MM.1S (cell line): ENCODE results near the gene LRRC4C.

Experiments
- DNase-seq: peaks from one replicate; pipeline ENCODE4 v3.0.0-alpha.2; 2015
- H2AFZ ChIP-seq: fragments of 300-600 bp; sonication (generic); 2 replicates; pipeline ENCODE4 v1.6.0; 2016; ENCODE audit warnings: antibody characterized with exemption, low read length
- H3F3A ChIP-seq: fragments of 300-600 bp; sonication (generic); 2 replicates; pipeline ENCODE4 v1.6.1; 2016; ENCODE audit warnings: mild to moderate bottlenecking, antibody characterized with exemption, low read length, moderate library complexity, mixed read lengths; ENCODE audit not compliant: insufficient read depth
- H3K27ac ChIP-seq: fragments of 300-600 bp; sonication (generic); 2 replicates; pipeline ENCODE4 v1.5.1; 2016; ENCODE audit warnings: mild to moderate bottlenecking, low read length
- H3K27me3 ChIP-seq: fragments of 300-600 bp; sonication (generic); replicated peaks from 2 replicates; pipeline ENCODE4 v1.6.0; 2016; ENCODE audit warnings: low read length; ENCODE audit not compliant: insufficient read depth
- H3K36me3 ChIP-seq: fragments of 300-600 bp; sonication (generic); replicated peaks from 2 replicates; pipeline ENCODE4 v1.6.1; 2016; ENCODE audit warnings: mild to moderate bottlenecking, low read length, mixed read lengths; ENCODE audit not compliant: insufficient read depth
- H3K4me1 ChIP-seq: fragments of 300-600 bp; sonication (generic); 2 replicates; pipeline ENCODE4 v1.6.1; 2016; ENCODE audit warnings: low read length, mixed read lengths
- H3K4me2 ChIP-seq: fragments of 300-600 bp; sonication (generic); 2 replicates; pipeline ENCODE4 v1.6.0; 2016; ENCODE audit warnings: low read depth, low read length
- H3K4me3 ChIP-seq: fragments of 300-600 bp; sonication (generic); 2 replicates; pipeline ENCODE4 v1.5.1; 2016; ENCODE audit warnings: low read length, mixed read lengths
- H3K79me2 ChIP-seq: fragments of 300-600 bp; sonication (generic); 2 replicates; pipeline ENCODE4 v1.6.1; 2016; ENCODE audit warnings: mixed run types, low read length, mixed read lengths
- H3K9ac ChIP-seq: fragments of 300-600 bp; sonication (generic); 2 replicates; pipeline ENCODE4 v1.6.1; 2016; ENCODE audit warnings: low read length, mixed read lengths
- H3K9me2 ChIP-seq: fragments of 300-600 bp; sonication (generic); replicated peaks from 2 replicates; pipeline ENCODE4 v1.6.1; 2016; ENCODE audit warnings: mild to moderate bottlenecking, low read length, mixed read lengths; ENCODE audit not compliant: insufficient read depth
- H3K9me3 ChIP-seq: fragments of 300-600 bp; sonication (generic); replicated peaks from 2 replicates; pipeline ENCODE4 v1.6.1; 2016; ENCODE audit warnings: mild to moderate bottlenecking, low read length, mixed read lengths; ENCODE audit not compliant: insufficient read depth
- H4K20me1 ChIP-seq: fragments of 300-600 bp; sonication (generic); 2 replicates; pipeline ENCODE4 v1.6.1; 2016; ENCODE audit warnings: mild to moderate bottlenecking, low read length, moderate library complexity, mixed read lengths; ENCODE audit not compliant: insufficient read depth
- EZH2 ChIP-seq: fragments of 300-600 bp; sonication (generic); optimal IDR thresholded peaks from 2 replicates; pipeline ENCODE3; 2017; ENCODE audit warnings: low read depth, mild to moderate bottlenecking, antibody characterized with exemption, low read length, mixed read lengths
- EZH2phosphoT487 ChIP-seq: fragments of 300-600 bp; sonication (generic); IDR thresholded peaks from 2 replicates; pipeline ENCODE4 v1.6.1; 2018; ENCODE audit warnings: antibody characterized with exemption, low read length
- TF ChIP-seq, protein P1 (sequence below): fragments of 300-600 bp; sonication (generic); IDR thresholded peaks from 2 replicates; pipeline ENCODE4 v1.5.1; 2016; ENCODE audit warnings: antibody characterized with exemption, low read length, mixed read lengths

LRRC4C gene

DNA sequence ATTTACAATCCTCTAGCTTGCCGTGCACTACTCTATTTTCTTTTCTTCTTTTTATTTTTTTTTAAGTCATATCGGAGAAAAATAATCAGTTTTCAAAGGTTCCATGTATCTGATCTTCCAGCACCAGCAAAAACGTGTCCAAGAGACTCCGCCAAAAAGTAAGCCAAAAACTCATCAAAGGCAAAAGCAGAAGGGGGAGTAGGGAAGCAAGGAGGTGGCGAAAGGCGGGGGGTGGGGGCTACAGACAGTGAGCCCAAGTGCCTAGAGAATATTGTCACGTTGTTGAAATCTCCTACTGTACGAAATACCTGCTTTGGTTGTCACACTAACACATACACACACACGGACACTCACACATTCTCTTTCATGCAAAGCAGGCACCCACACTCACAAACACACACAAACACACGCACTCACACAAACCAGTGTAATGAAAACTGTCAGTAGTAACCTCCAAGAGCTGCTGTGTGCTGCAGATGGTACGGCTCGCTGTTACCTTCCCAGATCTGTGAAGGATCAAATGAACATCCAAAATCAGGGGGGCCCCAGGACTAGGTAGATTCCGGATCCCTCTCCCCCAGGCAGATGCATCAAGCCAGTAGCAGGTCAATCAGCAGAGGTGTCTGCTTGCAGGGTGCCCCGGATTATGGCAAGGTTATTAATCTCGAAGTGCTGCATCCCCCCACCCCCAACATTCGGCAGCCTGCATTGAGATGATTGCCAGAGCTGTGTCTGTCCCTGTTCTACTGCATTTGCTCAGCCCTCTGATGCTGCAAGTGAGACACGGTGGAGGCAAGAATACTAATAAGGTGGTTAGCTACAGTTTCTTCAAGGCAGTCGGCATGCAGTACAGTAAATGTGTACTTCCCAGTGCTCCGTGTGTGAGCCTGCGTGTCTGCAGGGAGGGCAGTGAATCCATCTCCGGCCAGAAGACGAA, at the start of gene LRRC4C:
TSS of gene LRRC4C (minus strand) at position 188 of the 937 bp plus-strand sequence.
- Histone ChIP-seq H3K27me3 (no peaks in the 10 kb centered on the region), H3K9me2 (no peaks in the 10 kb centered on the region), H3F3A (no peaks in the 10 kb centered on the region), H2AFZ (no peak within 1 kb of the TSS), H3K36me3 (no peaks in the 10 kb centered on the region), H3K9ac (no peak within 1 kb of the TSS), H3K4me1 (no peaks in the 10 kb centered on the region), H4K20me1 (no peaks in the 10 kb centered on the region), H3K79me2 (no peaks in the 10 kb centered on the region), H3K9me3 (no peaks in the 10 kb centered on the region), H3K4me2 (no peak within 1 kb of the TSS), H3K27ac (no peak within 1 kb of the TSS), H3K4me3 (no peak within 1 kb of the TSS)
- no peak for DNase-seq
- TF ChIP-seq EZH2 (no peak), EZH2phosphoT487 (no peak)
- TF ChIP-seq, protein P1, sequence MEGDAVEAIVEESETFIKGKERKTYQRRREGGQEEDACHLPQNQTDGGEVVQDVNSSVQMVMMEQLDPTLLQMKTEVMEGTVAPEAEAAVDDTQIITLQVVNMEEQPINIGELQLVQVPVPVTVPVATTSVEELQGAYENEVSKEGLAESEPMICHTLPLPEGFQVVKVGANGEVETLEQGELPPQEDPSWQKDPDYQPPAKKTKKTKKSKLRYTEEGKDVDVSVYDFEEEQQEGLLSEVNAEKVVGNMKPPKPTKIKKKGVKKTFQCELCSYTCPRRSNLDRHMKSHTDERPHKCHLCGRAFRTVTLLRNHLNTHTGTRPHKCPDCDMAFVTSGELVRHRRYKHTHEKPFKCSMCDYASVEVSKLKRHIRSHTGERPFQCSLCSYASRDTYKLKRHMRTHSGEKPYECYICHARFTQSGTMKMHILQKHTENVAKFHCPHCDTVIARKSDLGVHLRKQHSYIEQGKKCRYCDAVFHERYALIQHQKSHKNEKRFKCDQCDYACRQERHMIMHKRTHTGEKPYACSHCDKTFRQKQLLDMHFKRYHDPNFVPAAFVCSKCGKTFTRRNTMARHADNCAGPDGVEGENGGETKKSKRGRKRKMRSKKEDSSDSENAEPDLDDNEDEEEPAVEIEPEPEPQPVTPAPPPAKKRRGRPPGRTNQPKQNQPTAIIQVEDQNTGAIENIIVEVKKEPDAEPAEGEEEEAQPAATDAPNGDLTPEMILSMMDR, result no peak

GRCh38 chr11:41508121-41508520, 48.7 kb upstream of the LRRC4C start:
- TF ChIP-seq EZH2, result no peak
- no peak for TF ChIP-seq EZH2phosphoT487
- TF ChIP-seq, protein P1, result no peak
- Histone ChIP-seq H3K4me3 (no peak overlapping the region), H4K20me1 (no peaks in the 10 kb centered on the region), H3K36me3 (no peaks in the 10 kb centered on the region), H3K27me3 (no peaks in the 10 kb centered on the region), H3K27ac (no peak overlapping the region), H3K9me2 (no peaks in the 10 kb centered on the region), H3K4me2 (no peak overlapping the region), H3K79me2 (no peaks in the 10 kb centered on the region), H3K9me3 (no peaks in the 10 kb centered on the region), H2AFZ (no peak overlapping the region), H3K4me1 (no peaks in the 10 kb centered on the region), H3K9ac (no peak overlapping the region), H3F3A (no peaks in the 10 kb centered on the region)
- DNase-seq, result no peak

DNA sequence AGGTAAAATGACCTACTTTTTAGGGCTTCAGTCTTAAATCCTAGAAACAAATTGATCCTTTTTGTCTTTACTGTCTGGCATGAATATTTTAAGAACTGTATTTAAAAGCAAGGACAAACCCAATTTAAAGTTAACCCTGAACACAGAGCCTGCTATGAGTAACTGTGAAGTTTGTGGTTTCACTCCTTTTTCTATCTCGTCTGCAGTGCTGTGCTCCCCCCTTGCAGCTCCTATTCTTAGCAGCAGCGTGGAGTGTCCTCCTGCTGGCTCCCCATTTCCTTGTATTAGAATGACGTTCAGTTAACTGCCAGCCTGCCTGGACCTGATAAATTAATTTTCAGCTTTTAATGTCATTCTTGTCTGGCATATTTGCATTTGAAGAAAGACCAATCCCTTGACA, 40.0 kb upstream of the LRRC4C start:
- H2AFZ ChIP-seq, result no peak overlapping the region
- TF ChIP-seq EZH2phosphoT487 (no peak), EZH2 (no peak)
- TF ChIP-seq, protein P1, result no peak

More for the DNA sequence above, 40.0 kb upstream of the LRRC4C start:
- Histone ChIP-seq H3K9me2 (no peaks in the 10 kb centered on the region), H3K4me2 (no peak overlapping the region), H3K9me3 (no peaks in the 10 kb centered on the region), H3K4me1 (no peaks in the 10 kb centered on the region), H3K79me2 (no peaks in the 10 kb centered on the region), H4K20me1 (no peaks in the 10 kb centered on the region), H3K4me3 (no peak overlapping the region), H3K36me3 (no peaks in the 10 kb centered on the region), H3K27me3 (no peaks in the 10 kb centered on the region), H3F3A (no peaks in the 10 kb centered on the region), H3K9ac (no peak overlapping the region), H3K27ac (no peak overlapping the region)
- DNase-seq, result no peak
